ENCODE data around the gene CDNF.

CDNF gene

GRCh38 chr10:14844948-14845347 is 7.1 kb upstream of the CDNF start:
- Histone ChIP-seq H2AFZ (ENCODE audit: low read depth, low read length) (no peak overlapping the region), H3K9ac (ENCODE audit: low read depth, low read length) (no peak overlapping the region), H4K20me1 (ENCODE audit: insufficient read depth, low read length) (peaks cover 46% of the 10 kb centered on the region), H3K36me3 (ENCODE audit: insufficient read depth, low read length) (peaks cover 67% of the 10 kb centered on the region), H3K4me1 (ENCODE audit: insufficient read depth, low read length) (peaks cover 9% of the 10 kb centered on the region; the same call in 1 of the 2 replicates), H3K27me3 (ENCODE audit: insufficient read depth, low read length, poor library complexity) (no peaks in the 10 kb centered on the region), H3K4me2 (ENCODE audit: insufficient read depth, low read length) (no peak overlapping the region), H3K9me3 (ENCODE audit: insufficient read depth, low read length, severe bottlenecking) (no peaks in the 10 kb centered on the region), H3K27ac (ENCODE audit: low read length) (no peak overlapping the region), H3K79me2 (ENCODE audit: insufficient read depth, low read length) (peaks cover 51% of the 10 kb centered on the region), H3K4me3 (ENCODE audit: low read depth in 1 of 2, low read length in 2 of 2) (no peak overlapping the region)
- ATAC-seq (ENCODE audit: insufficient read depth, low read depth) (no peak), DNase-seq (no peak)
- TF ChIP-seq CTCF (IDR thresholded peaks at IDR 0.05; ENCODE audit: borderline replicate concordance, extremely low read depth, low read length, poor library complexity, severe bottlenecking) (no peak), EZH2 (IDR thresholded peaks at IDR 0.05; ENCODE audit: borderline replicate concordance, low read depth, low read length, severe bottlenecking) (no peak)

- H3K4me2 ChIP-seq (ENCODE audit: insufficient read depth, low read length) = no peak overlapping the region
- DNase-seq = no peak
- peaks cover 16% of the 10 kb centered on the region for H3K4me1 ChIP-seq (ENCODE audit: insufficient read depth, low read length)
- TF ChIP-seq CTCF (IDR thresholded peaks at IDR 0.05; ENCODE audit: borderline replicate concordance, extremely low read depth, low read length, poor library complexity, severe bottlenecking) (no peak), EZH2 (IDR thresholded peaks at IDR 0.05; ENCODE audit: borderline replicate concordance, low read depth, low read length, severe bottlenecking) (no peak)
- no peak overlapping the region for H2AFZ ChIP-seq (ENCODE audit: low read depth, low read length)
- no peak overlapping the region for H3K9ac ChIP-seq (ENCODE audit: low read depth, low read length)
- peaks cover 66% of the 10 kb centered on the region for H3K79me2 ChIP-seq (ENCODE audit: insufficient read depth, low read length)
- H3K4me3 ChIP-seq (ENCODE audit: low read depth in 1 of 2, low read length in 2 of 2) = no peak overlapping the region
- H3K27ac ChIP-seq (ENCODE audit: low read length) = no peak overlapping the region
- H3K27me3 ChIP-seq (ENCODE audit: insufficient read depth, low read length, poor library complexity) = no peaks in the 10 kb centered on the region
- peaks cover 58% of the 10 kb centered on the region for H4K20me1 ChIP-seq (ENCODE audit: insufficient read depth, low read length)
- no peak for ATAC-seq (ENCODE audit: insufficient read depth, low read depth)
- no peaks in the 10 kb centered on the region for H3K9me3 ChIP-seq (ENCODE audit: insufficient read depth, low read length, severe bottlenecking)
- H3K36me3 ChIP-seq (ENCODE audit: insufficient read depth, low read length) = peaks cover 61% of the 10 kb centered on the region
Measured at GRCh38 chr10:14843327-14843988, 5.6 kb upstream of the CDNF start.

- TF ChIP-seq CTCF (IDR thresholded peaks at IDR 0.05; ENCODE audit: borderline replicate concordance, extremely low read depth, low read length, poor library complexity, severe bottlenecking) (no peak), EZH2 (IDR thresholded peaks at IDR 0.05; ENCODE audit: borderline replicate concordance, low read depth, low read length, severe bottlenecking) (no peak)
- peaks cover 65% of the 10 kb centered on the region for H3K79me2 ChIP-seq (ENCODE audit: insufficient read depth, low read length)
- no peaks in the 10 kb centered on the region for H3K27me3 ChIP-seq (ENCODE audit: insufficient read depth, low read length, poor library complexity)
- peaks cover 48% of the 10 kb centered on the region for H4K20me1 ChIP-seq (ENCODE audit: insufficient read depth, low read length)
- H3K36me3 ChIP-seq (ENCODE audit: insufficient read depth, low read length) = peaks cover 56% of the 10 kb centered on the region
- no peak for ATAC-seq (ENCODE audit: insufficient read depth, low read depth)
- no peaks in the 10 kb centered on the region for H3K9me3 ChIP-seq (ENCODE audit: insufficient read depth, low read length, severe bottlenecking)
- H3K4me1 ChIP-seq (ENCODE audit: insufficient read depth, low read length) = peaks cover 26% of the 10 kb centered on the region
- H3K9ac ChIP-seq (ENCODE audit: low read depth, low read length) = no peak overlapping the region
- no peak overlapping the region for H2AFZ ChIP-seq (ENCODE audit: low read depth, low read length)
- no peak overlapping the region for H3K27ac ChIP-seq (ENCODE audit: low read length)
- no peak for DNase-seq
- H3K4me2 ChIP-seq (ENCODE audit: insufficient read depth, low read length) = peak overlapping the region; percentile 89; the same call in 1 of the 2 replicates
- H3K4me3 ChIP-seq (ENCODE audit: low read depth in 1 of 2, low read length in 2 of 2) = peak overlapping the region in 1 of 2 experiments; percentile 2; a peak in 1 of 4 replicates
Measured at GRCh38 chr10:14840178-14840577, 2.3 kb upstream of the CDNF start.
